GM21619 (cell line): ENCODE results near the gene ARPC4.
"Not testable (repeated sequence)": the region's sequence is repeated elsewhere in the genome, so short reads cannot be mapped to it uniquely, and the experiment has no call there.

Experiments
- ATAC-seq: cut with Tn5 transposase; IDR thresholded peaks from one replicate; pipeline ENCODE4 v1.9.1; 2021; ENCODE audit not compliant: unreplicated experiment

ARPC4 gene

DNA sequence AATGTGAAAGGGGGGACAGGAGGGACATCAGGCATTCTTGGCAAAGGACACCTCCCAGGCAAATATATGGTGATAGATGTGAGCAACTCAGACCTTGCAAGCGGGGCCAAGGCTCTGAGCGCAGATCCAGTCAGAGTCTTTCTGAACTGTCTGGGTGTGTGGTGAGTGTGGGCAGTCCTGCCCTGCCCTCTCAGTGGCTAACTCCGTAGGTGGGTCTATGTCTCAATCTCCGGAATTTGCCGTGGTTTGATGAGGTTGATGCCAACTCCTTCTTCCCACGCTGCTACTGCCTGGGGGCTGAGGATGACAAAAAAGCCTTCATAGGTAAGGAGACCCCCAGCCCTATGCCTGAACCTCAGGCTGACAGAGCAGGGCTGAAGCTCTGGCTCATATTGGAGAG lies 24.6 kb downstream of the ARPC4 start:
- no peak for ATAC-seq

DNA sequence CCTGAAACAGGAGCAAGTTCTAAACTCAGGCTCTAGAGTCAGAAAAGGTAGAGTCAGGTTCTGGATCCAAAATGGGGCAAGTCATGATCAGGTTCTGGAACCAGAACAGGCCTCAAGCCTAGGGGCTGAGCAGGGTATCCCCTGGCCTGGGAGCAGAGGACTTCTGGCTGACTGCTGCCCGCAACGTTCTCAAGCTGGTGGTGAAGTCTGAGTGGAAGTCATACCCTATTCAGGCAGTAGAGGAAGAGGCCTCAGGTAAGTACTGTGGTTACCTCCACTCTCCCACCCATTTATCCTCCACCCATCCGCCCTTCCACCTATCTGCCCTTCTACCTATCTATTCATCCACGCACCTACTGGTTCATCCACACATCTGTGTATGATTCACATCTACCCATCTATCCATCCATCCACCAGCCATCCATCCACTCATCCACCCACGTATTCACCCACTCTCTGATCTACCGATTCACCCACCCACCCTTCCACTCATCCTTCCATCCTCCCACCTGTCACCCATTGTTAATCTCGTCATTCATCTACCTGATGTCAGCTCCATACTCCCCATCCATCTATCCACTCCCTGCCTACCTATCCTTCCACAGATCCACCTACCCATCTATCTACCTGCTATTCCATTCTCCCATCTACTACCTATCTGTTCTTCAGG lies 25.9 kb downstream of the ARPC4 start:
- ATAC-seq: no peak

DNA sequence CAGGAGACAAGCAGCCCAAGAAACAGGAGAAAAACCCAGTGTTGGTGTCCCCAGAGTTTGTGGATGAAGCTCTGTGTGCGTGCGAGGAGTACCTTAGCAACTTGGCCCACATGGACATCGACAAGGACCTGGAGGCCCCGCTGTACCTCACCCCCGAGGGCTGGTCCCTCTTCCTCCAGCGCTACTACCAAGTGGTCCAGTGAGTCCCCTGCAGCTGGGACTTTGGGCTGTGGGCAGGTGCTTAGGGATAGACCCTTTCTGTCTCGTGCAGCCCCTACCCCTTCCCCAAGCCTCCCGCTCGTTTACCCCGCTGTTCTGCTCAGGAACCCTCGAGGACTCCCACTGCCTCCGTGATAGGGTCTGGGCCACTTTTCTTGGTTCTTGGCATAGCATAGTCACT lies 27.7 kb downstream of the ARPC4 start:
- ATAC-seq: no peak

DNA sequence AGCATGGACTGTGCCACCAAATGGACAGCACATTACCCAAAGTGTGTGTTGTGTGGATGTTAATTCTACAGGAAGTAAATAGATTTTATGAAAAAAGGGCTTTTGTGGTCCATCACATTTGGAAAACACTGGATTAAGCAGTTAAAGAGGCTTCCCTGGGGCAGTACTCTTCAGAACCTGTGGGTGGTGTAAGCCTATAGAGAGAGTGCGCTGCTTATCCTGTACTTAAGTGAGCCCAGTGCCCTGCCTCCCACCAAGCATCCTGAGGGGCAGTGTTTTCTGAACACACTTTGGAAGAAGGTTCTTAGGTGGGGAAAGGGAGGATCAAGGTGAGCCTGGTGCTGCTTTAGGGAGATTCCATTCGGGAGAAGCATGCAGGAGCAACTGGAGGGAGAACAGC lies 28.1 kb downstream of the ARPC4 start:
- no peak for ATAC-seq

DNA sequence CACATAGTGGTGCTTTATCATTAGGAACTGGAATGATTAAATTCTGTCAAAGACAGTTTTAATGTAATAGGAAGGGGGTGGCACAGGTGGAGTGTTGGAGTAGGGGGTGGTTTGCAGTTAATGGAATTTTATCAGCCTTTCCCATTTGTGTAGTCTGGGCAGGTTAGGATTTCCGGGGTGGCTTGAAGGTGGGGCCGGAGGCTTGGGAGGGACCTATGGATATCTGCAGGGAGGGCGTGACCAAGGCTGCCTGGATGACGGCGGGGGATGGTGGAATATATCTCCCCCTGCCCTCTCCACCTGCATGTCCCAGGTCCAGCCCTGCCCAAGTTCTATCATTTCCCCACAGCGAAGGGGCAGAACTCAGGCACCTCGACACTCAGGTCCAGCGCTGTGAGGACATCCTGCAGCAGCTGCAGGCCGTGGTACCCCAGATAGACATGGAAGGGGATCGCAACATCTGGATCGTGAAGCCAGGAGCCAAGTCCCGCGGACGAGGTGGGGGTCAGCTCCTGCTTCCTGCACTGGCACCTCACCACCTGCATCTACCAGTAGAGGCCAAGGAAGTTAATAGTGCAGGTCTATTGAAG lies 32.7 kb downstream of the ARPC4 start:
- no peak for ATAC-seq

DNA sequence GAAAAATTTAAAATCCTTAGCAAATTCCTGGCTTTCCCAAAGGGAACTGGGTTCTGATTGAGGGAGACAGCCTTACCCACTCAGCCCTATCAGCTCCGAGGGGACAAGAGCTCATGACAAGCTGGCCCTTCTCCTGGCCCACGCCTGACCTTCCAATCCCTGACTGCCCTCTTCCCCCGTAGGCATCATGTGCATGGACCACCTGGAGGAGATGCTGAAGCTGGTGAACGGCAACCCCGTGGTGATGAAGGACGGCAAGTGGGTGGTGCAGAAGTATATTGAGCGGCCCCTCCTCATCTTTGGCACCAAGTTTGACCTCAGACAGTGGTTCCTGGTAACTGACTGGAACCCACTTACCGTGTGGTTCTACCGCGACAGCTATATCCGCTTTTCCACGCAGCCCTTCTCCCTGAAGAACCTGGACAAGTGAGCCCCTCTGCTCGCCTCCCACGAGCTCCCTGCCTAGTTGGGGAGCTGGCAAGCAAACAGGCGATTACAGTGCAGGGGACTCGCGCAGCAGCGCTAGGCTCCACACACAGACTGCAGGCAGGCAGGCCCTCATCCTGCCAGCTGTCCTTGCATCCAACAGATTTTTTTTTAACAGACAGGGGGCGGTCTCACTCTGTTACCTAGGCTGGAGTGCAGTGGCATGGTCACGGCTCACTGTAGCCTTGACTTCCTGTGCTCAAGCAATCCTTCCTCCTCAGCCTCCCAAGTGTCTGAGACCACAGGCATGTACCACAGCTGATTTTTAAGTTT lies 34.1 kb downstream of the ARPC4 start:
- no peak for ATAC-seq

DNA sequence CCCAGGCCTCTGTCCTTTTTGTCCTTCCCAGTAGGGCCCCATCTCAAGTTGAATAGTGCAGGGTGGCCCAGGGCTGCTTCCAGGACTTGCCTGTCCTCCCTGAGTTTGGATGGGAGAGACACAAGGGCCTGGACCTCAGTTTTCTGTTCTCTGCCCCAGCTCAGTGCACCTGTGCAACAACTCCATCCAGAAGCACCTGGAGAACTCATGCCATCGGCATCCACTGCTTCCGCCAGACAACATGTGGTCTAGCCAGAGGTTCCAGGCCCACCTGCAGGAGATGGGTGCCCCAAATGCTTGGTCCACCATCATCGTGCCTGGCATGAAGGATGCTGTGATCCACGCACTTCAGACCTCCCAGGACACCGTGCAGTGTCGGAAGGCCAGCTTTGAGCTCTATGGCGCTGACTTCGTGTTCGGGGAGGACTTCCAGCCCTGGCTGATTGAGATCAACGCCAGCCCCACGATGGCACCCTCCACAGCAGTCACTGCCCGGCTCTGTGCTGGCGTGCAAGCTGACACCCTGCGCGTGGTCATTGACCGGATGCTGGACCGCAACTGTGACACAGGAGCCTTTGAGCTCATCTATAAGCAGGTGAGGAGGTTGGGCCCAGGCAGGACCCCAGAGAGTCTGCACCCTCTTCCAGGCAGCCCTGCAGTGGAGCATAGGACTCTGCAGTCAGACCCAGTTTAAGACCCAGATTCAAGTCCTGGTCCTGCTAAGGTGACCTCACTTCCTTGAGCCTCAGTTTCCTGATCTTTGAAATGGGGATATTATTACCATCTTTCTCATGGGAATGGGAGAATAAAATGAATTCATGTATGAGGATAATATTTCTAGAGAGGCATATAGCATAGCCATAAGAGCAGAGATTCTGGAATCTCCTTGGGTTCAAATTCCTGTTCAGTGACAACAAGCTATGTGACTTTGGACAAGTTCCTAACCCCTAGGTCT lies 36.2 kb downstream of the ARPC4 start:
- no peak for ATAC-seq

DNA sequence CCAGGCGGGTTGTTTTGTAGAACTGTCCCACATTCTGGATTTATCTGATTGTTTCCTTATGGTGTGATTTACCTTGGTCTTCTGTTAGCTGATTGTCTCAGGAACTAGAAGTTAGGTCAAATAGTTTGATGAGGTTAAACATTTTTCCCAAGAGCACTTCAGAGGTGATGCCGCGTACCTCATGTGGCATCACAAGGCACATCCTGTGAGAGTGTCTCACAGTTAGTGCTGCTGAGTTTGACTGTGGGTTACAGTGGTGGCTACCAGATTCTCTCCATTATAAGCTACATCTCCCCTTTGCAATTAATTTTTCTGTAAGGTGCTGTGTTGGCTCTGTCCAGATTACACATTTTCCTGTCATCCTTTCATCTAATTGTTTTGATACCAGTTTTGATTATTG lies 38.4 kb downstream of the ARPC4 start:
- ATAC-seq: no peak

DNA sequence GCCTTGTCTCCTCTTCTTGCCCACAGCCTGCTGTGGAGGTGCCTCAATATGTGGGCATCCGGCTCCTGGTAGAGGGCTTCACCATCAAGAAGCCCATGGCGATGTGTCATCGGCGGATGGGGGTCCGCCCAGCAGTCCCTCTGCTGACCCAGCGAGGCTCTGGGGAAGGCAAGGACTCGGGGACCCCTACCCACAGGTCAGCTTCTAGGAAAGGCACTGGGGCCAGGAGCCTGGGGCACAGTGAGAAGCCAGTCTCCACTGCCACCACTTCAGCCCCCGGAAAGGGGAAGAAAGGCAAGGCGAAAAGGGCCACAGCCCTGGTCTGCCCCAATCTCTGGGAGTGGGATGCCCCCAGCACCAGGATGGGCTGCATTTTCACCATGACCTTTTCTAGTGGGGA lies 40.2 kb downstream of the ARPC4 start:
- no peak for ATAC-seq

DNA sequence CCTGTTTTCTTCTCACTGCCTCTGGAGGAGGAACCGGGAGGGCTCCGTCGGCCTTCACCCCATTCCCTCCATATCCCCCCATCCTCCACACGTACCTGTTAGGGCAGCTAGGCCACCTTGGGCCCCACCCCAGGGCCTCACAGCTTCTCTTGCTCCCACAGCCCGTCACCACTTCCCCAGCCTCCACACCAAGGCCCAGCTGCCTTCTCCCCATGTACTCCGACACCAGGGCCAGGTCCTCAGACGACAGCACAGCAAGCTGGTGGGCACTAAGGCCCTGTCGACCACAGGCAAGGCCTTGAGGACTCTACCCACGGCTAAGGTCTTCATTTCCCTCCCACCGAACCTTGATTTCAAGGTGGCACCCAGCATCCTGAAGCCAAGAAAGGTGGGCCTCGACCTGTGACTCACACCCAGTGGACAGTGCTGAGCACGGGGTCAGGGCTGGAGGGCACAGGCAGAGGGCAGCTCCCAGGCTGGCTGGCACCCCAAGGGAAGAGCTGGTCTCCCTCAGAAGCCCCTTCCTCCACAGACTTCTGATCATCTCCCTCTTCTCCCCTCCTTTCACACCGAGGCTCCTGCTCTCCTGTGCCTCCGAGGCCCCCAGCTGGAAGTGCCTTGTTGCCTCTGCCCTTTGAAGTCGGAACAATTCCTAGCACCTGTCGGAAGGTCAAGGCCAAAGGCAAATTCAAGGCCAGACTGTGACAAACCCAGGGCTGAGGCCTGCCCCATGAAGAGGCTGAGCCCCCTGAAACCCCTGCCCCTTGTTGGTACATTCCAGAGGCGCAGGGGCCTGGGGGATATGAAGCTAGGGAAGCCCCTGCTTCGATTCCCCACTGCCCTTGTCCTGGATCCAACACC lies 41.9 kb downstream of the ARPC4 start:
- ATAC-seq: no peak

DNA sequence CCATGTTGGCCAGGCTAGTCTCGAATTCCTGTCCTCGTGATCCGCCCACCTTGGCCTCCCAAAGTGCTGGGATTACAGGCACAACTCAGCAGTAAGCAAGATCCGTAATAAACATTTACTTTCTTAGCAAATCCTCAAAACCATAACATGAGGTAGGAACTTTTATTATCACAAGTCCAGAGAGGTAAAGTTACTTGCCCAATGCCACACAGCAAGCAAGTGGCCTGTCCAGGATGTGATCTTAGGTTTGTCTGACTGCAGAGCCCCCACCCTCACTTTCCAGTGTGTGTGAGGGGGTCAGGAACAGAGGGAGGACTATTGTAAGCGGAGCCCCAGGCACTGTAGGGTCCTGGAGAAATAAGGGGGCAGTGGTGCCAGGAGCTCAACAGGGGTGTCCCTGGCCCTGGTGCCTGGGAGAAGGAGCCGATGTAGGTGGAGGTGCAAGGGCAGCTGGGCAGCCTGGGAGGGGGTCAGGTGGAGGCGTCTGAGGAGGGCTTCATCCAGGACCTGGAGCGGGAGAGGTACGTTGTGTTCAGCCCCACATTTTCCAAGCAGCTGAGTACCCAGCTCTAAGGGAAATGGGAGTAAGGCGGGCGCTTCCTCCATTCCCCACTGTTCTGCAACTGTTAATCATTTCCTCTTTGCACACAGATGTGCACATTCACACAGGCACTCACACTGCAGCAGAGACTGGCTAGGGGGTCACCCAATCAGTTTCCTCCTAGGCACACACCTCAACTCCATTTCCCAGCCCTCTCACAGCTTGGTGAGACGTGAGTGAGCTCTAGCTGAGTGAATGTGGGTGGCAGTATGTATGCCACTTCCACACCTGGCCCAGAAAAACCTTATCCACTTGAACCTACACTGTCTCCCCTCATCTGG lies 45.1 kb downstream of the ARPC4 start:
- ATAC-seq: no peak

DNA sequence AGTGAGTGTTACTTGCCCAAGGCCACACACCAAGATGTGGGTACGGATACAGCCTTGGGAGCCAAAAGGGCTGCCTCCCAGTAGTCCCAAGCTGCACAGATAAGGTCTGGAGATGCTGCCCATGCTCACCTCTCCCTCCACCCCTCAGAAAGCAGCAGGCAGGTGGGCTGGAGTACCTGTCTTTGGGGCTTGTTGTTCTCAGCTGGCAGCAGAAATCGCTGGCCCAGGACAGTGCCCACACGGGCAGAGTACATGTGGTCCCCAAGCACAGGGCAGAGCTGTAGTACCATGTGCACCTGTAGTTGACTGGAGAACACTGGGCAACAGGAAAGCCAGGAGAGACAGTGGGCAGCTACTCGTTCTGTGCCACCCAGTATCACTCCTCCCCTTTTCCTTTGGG lies 46.0 kb downstream of the ARPC4 start:
- ATAC-seq: no peak

DNA sequence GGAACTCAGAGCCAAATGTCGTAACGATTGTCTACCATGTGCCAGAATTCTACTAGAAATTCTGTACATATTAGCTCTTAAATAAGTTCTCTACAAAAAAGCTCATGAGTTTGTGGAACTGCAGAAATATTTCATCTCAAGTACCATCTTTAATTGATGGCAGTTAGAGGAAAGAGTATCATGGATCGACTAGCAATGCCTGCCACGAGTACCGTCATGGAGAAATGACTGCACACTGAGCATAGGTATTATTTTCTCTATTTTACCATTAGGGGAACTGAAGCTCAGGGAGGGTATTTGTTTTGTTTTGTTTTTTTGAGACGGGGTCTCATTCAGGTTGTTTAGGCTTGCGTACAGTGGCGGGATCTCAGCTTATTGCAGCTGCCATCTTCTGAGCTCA lies 48.1 kb downstream of the ARPC4 start:
- no peak for ATAC-seq

DNA sequence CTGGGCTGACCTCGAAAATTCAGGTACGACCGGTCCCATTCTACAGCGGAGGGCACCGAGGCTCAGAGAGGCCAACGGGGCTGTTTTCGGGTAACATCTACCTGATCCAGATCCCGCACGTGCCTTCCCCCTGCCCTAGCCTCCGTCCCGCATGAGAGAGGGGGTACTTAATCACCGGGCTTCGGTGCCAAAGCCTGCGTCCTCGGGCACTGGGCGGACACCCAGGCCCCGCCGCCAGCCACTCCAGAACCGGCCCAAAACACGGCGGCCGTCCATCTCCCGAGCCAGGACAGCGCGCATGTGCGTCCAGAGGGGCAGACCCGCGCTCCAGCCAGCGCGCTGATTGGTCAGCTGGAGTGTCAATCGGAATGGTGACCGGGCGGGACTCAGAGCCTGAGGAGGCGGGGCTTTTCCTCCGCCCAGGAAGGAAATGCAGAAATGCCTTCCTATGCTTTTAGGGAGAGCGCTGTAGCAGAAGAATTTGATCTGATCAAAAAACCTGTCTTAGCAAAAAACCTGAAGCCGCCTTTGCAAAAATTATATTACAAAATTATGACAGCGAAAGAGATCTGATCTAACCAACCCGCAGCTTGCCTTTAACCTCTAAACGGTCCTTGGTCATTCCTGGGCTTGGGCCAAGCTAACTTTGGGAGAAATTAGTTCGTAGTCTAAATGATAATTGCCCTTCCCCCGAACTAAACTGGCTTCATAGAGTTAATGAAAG lies 51.0 kb downstream of the ARPC4 start, which contains the start of gene RPUSD3:
Gene RPUSD3, minus strand, starts transcription at position 294 of the 724 bp plus-strand sequence. Its CDS starts 18 bp downstream, at position 276.
- peak; percentile 98 for ATAC-seq

DNA sequence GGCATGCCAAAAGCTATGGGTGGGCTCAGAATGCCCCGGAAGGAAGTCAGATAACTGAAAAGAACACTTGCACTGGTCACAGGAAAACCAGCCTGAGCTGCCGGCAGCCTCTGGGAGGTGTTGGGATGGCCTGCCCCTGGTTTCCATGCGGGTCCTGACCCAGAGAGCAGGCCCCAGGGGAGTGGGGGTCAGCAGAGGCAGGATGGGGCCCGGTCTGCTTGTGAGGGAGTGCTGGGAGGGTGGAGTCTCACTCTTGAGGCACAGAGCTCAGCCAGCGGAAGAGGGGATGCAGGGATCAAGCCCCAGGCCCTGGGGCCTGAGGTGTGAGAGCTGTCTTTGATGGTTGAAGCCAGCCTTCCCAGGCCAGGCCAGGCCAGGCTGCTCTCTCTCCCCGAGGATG lies 53.3 kb downstream of the ARPC4 start:
- no peak for ATAC-seq

DNA sequence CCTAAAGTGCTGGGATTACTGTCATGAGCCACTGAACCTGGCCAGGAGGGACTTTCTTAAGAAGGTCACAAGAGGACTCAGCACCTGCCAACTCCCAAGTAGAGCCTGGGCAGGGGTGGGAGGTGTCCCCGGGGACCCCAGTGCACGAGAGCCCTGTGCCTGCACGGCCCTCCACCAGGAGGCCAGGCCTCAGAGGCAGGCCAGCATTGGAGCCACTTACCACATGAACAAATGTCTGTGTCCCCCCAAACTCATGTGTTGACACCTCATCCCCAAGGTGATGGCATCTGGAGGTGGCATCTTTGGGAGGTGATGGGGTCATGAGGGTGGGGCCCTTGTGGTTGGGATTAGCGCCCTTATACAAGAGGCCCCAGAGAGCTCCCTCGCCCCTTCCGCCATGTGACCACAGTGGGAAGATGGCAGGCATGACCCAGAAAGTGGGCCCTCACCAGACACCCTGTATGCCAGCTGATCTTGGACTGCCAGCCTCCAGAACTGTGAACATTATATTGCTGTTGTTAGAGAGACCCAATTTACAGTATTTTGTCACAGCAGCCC lies 54.1 kb downstream of the ARPC4 start:
- no peak for ATAC-seq

DNA sequence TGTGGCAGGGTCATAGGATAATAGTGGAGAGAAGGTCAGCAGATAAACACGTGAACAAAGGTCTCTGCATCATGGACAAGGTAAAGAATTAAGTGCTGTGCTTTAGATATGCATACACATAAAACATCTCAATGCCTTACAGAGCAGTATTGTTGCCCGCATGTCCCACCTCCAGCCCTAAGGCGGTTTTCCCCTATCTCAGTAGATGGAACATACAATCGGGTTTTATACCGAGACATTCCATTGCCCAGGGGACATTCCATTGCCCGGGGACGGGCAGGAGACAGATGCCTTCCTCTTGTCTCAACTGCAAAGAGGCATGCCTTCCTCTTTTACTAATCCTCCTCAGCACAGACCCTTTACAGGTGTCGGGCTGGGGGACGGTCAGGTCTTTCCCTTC lies 55.0 kb downstream of the ARPC4 start:
- ATAC-seq: not testable (repeated sequence)

DNA sequence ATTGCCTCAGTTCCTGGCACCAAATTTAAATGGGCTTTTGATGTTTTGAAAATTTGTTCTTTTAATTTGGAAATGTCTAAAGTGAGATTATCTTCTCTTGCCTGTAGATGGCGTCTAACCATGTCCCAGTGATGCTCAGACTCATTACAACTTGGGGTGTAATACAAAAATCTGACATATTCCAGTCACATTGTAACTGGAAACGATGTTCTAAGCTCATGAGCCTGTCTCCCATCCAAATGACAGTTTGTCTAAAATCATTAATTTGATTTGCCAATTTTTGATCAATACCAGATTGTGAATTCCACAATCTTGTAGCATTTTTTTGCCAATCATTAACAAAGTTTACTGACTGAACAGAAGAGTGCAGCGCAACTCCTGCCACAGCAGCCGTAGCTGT lies 56.0 kb downstream of the ARPC4 start:
- not testable (repeated sequence) for ATAC-seq
